Stomach (tissue), 9 donors: Measurements from ENCODE around the gene CLEC2D. TPM values are rescaled to one million over a fixed set of nuclear protein-coding genes. Genes with fewer than 3 reads are reported as not detected.

Source experiments
- DNase-seq, 2 donors: peaks; one replicate each; pipeline versions ENCODE4 v3.0.0 to v3.0.0-alpha.2; 2013 to 2019
- H3K27ac ChIP-seq, 5 donors: fragments of 200-600 bp in 4 of 5; sonication (generic) in 4 of 5; one replicate each; pipeline ENCODE4 v1.5.1; 2013 to 2019; ENCODE audit warnings: mild to moderate bottlenecking in 1 of 5, moderate library complexity in 1 of 5
- H3K27me3 ChIP-seq, 3 donors: fragments of 200-600 bp; sonication (generic); one replicate each; pipeline ENCODE4 v1.5.1; 2017 to 2019; ENCODE audit warnings: mixed run types in 1 of 3
- H3K36me3 ChIP-seq, 4 donors: fragments of 200-600 bp; sonication (generic); 1 replicate in 3 of 4; 2 replicates in 1 of 4; pipeline ENCODE4 v1.5.1; 2016 to 2019
- H3K4me1 ChIP-seq, 4 donors: fragments of 200-600 bp; sonication (generic); one replicate each; pipeline ENCODE4 v1.5.1; 2016 to 2019
- H3K4me3 ChIP-seq, 4 donors: fragments of 200-600 bp; sonication (generic) in 3 of 4; one replicate each; pipeline ENCODE4 v1.5.1; 2016 to 2019; ENCODE audit warnings: mild to moderate bottlenecking in 1 of 4
- H3K9me3 ChIP-seq, 4 donors: fragments of 200-600 bp; sonication (generic); one replicate each; pipeline ENCODE4 v1.5.1; 2016 to 2019
- CTCF ChIP-seq, 7 experiments: fragments of 450-650 bp in 4 of 7; fragments of 200-600 bp in 3 of 7; sonication (generic) in 3 of 7; IDR thresholded peaks; one replicate each; pipeline ENCODE4 v1.5.1; 2016 to 2019; ENCODE audit warnings: antibody characterized with exemption in 7 of 7, control low read depth in 2 of 7, mild to moderate bottlenecking in 1 of 7
- EP300 ChIP-seq: sonication (generic); formaldehyde crosslinking; IDR thresholded peaks from one replicate; pipeline ENCODE4 v1.6.1; 2017; ENCODE audit warnings: antibody characterized with exemption
- POLR2A ChIP-seq, 4 donors: fragments of 450-650 bp; IDR thresholded peaks; one replicate each; pipeline ENCODE4 v1.6.1; 2016; ENCODE audit warnings: antibody characterized with exemption in 4 of 4, control low read depth in 2 of 4, mild to moderate bottlenecking in 1 of 4, moderate library complexity in 1 of 4
- POLR2AphosphoS5 ChIP-seq, 3 donors: sonication (generic); formaldehyde crosslinking; IDR thresholded peaks; one replicate each; pipeline ENCODE4 v1.6.1; 2016; ENCODE audit warnings: antibody characterized with exemption in 3 of 3
- WGBS, 5 donors: extraction: QIAGEN DNeasy Blood & Tissue Kit in 3 of 5; methylation state at CpG; one replicate each; pipeline versions ENCODE4 v1.1.5 to v1.1.7; 2013 to 2018; 5-methylcytosine and 5-hydroxymethylcytosine counted together
- intact Hi-C: fragments of 100-400 bp; cut with DNase I; formaldehyde crosslinking; loops from one replicate; pipeline ENCODE4 v1.15.1; 2023; ENCODE audit warnings: low total_unique reads
- polyA plus RNA-seq, 3 donors: library from polyadenylated mRNA; stranded (reverse); fragments of 200-250 nt; gene quantifications; one replicate each; pipeline ENCODE4 v1.2.3, GENCODE V29; 2013
- small RNA-seq, 4 donors: library from RNA; depleted of rRNA; stranded (forward); fragments of <200 nt; gene quantifications; one replicate each; pipeline ENCODE3, GENCODE V24; 2016
- total RNA-seq, 5 donors: library from RNA; depleted of rRNA; stranded (reverse); fragments of >200 nt; gene quantifications; one replicate each; pipeline versions ENCODE4 v1.1.0 to v1.2.3, GENCODE V29; 2014 to 2016
- donor health status: healthy with polysubstance abuse.
- donor health status: Bipolar disorder and iron deficiency.
- donor health status: healthy.

CLEC2D gene
- total and polyA plus RNA-seq, 8 donors = 2.2 to 90.2 (median 21.1) TPM; not detected in 1

DNA sequence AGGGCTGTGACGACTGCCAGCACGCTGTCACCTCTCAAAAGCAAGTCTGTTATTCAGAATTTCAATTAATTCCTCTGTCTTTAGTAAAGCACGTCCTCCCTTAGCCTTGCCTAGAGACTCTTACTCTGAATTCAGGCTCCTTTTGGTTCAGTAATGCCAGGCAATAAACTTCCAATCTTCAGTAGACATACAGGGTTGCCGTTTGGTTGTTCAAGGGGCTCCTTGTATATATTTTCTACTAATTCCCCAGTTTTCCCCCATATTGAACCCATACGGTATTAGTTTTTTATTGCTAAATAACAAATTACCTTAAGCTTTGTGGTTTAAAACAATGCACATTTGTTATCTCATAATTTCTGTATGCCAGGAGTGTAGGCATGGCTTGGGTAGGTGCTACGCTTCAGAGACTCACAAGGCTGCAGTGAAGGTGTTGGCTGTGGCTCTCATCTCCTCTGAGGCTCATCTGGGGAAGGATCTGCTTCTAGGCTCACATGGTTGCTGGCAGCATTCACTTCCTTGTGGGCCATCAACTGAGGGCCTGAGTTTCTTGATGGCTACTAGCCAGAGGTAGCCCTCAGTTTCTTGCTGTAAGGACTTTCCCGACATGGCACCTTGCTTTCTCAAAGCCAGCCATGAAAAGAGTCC, 70.7 kb downstream of the CLEC2D start:
- TF ChIP-seq POLR2A (IDR thresholded peaks at IDR 0.05) (no peak), POLR2AphosphoS5 (IDR thresholded peaks at IDR 0.05) (no peak), EP300 (no peak), CTCF (IDR thresholded peaks at IDR 0.05) (no peak)
- H3K27me3 ChIP-seq = no peaks in the 10 kb centered on the region
- H3K4me3 ChIP-seq = peak overlapping the region; percentile 10 to 50 (median 38)
- no peak for DNase-seq
- H3K36me3 ChIP-seq = no peaks in the 10 kb centered on the region
- intact Hi-C loops = no loop called here
- no peaks in the 10 kb centered on the region for H3K9me3 ChIP-seq
- H3K27ac ChIP-seq = peak overlapping the region; percentile 40 to 74 (median 63)
- 52 to 82% (median 74%) methylated on average over 5 to 7 of the region's 7 CpGs for WGBS, 5 donors
- H3K4me1 ChIP-seq = peaks cover 0 to 9% (median 2%) of the 10 kb centered on the region in 4 donors

- H3K4me1 ChIP-seq = peaks cover 0 to 9% (median 2%) of the 10 kb centered on the region in 4 donors
- WGBS, 5 donors = 62 to 74% (median 69%) methylated on average over 4 of the region's 4 CpGs
- no peaks in the 10 kb centered on the region for H3K9me3 ChIP-seq
- no peak overlapping the region for H3K4me3 ChIP-seq
- peak overlapping the region in 3 of 5 donors; percentile 22 to 63 (median 57) for H3K27ac ChIP-seq
- H3K36me3 ChIP-seq = no peaks in the 10 kb centered on the region
- DNase-seq = peak; percentile 43 to 68
- TF ChIP-seq CTCF (IDR thresholded peaks at IDR 0.05) (no peak), EP300 (no peak), POLR2AphosphoS5 (IDR thresholded peaks at IDR 0.05) (no peak), POLR2A (IDR thresholded peaks at IDR 0.05) (no peak)
- no peaks in the 10 kb centered on the region for H3K27me3 ChIP-seq
- intact Hi-C loops = no loop called here
Observed at GRCh38 chr12:9741726-9742125, 72.2 kb downstream of the CLEC2D start.

DNA sequence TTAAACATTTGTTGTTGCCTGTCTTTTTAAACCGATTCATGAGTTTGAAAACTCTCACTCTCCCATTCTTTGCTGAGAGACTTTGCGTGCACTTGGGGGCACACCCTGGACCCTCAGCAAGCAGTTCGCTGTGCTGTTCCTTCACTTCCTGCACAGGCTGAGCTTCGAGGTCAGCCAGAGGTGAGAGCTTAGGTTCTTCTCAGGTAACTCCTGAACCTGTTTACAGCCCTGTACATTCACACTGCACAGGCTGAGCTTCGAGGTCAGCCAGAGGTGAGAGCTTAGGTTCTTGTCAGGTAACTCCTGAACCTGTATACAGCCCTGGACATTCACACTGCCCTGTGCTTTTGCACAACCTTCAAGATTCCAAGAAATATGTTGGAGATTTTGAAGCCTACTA, 73.1 kb downstream of the CLEC2D start:
- intact Hi-C loops = no loop called here
- 24 to 43% (median 34%) methylated on average over 5 of the region's 5 CpGs for WGBS, 5 donors
- peak overlapping the region in 4 of 5 donors; percentile 28 to 63 (median 54) for H3K27ac ChIP-seq
- H3K27me3 ChIP-seq = no peaks in the 10 kb centered on the region
- H3K9me3 ChIP-seq = no peaks in the 10 kb centered on the region
- no peaks in the 10 kb centered on the region for H3K36me3 ChIP-seq
- H3K4me1 ChIP-seq = peaks cover 0 to 9% (median 2%) of the 10 kb centered on the region in 4 donors
- TF ChIP-seq EP300 = no peak
- TF ChIP-seq POLR2A (IDR thresholded peaks at IDR 0.05) = no peak
- no peak for TF ChIP-seq CTCF (IDR thresholded peaks at IDR 0.05)
- no peak for TF ChIP-seq POLR2AphosphoS5 (IDR thresholded peaks at IDR 0.05)
- H3K4me3 ChIP-seq = no peak overlapping the region
- peak; percentile 44 to 69 for DNase-seq

DNA sequence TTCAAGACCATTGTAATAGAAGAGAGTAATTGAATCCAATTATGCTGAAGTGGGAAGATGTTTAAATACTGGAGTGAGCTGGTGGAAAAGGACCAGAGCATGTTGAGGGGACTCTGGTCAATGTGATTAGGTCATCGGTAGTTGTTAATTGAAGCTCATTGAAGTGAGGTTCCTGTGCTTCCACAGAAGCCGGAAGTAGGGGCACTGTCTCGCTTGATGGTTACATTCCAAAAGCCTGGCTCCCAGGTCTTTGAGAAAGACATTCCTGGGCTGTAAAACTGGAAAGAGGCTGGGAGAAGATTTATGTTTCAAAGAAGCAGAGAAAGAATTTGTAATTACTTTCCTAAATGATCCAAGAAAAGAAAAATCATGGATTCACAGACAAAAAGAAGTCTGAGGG, 75.7 kb downstream of the CLEC2D start:
- Histone ChIP-seq H3K27me3 (no peaks in the 10 kb centered on the region), H3K36me3 (no peaks in the 10 kb centered on the region), H3K9me3 (no peaks in the 10 kb centered on the region), H3K27ac (no peak overlapping the region), H3K4me3 (no peak overlapping the region), H3K4me1 (peaks cover 0 to 9% (median 2%) of the 10 kb centered on the region in 4 donors)
- TF ChIP-seq EP300 (no peak), POLR2AphosphoS5 (IDR thresholded peaks at IDR 0.05) (no peak), POLR2A (IDR thresholded peaks at IDR 0.05) (no peak), CTCF (IDR thresholded peaks at IDR 0.05) (no peak)
- DNase-seq = no peak
- intact Hi-C loops = loop anchor here (5.0 kb wide), 1 partner anchor 182 kb away; no protein-coding TSS in a partner anchor
- 81 to 89% (median 83%) methylated on average over 3 of the region's 3 CpGs for WGBS, 5 donors

Small RNAs within 50 kb of the gene (small RNA-seq; reads per million reads assigned to genes)
- gene AC010186.4 = 0 reads per million in 4 donors
- 0 reads per million in 4 donors for gene RNU6-700P

Other genes with a start within 250 kb of the CLEC2D start
- gene KLRB1, start 61.8 kb upstream of the CLEC2D start, total RNA-seq = 1 to 10 TPM in 1 of 5 donors, under 1 TPM in 1, not detected in 3; 0.87 to 4.4 TPM
- 1 to 10 TPM in 2 of 3 donors, under 1 TPM in 1; 0.50 to 4.9 (median 1.8) TPM for gene KLRB1, start 61.8 kb upstream of the CLEC2D start, polyA plus RNA-seq
- 1 to 10 TPM in 1 of 5 donors, not detected in 4; 1.7 TPM for gene CLECL1, start 63.4 kb downstream of the CLEC2D start, total RNA-seq
- gene CLECL1, start 63.4 kb downstream of the CLEC2D start, polyA plus RNA-seq = 1 to 10 TPM in 2 of 3 donors, not detected in 1; 1.0 to 3.5 TPM
- 10 to 100 TPM in 2 of 5 donors, 1 to 10 TPM in 2, not detected in 1; 2.2 to 15.4 (median 10.0) TPM for gene CD69, start 91.2 kb downstream of the CLEC2D start, total RNA-seq
- 1 to 10 TPM; 2.1 to 3.4 (median 2.9) TPM for gene CD69, start 91.2 kb downstream of the CLEC2D start, polyA plus RNA-seq
- 1 to 10 TPM in 2 of 5 donors, not detected in 3; 2.2 to 4.5 TPM for gene KLRF1, start 157.8 kb downstream of the CLEC2D start, total RNA-seq
- 1 to 10 TPM in 2 of 3 donors, under 1 TPM in 1; 0.78 to 3.2 (median 1.9) TPM for gene KLRF1, start 157.8 kb downstream of the CLEC2D start, polyA plus RNA-seq
- gene CLEC2B, start 199.6 kb downstream of the CLEC2D start, total RNA-seq = 10 to 100 TPM in 2 of 5 donors, 1 to 10 TPM in 1, under 1 TPM in 2; 0.87 to 30.1 (median 1.2) TPM
- gene CLEC2B, start 199.6 kb downstream of the CLEC2D start, polyA plus RNA-seq = 10 to 100 TPM in 2 of 3 donors, 1 to 10 TPM in 1; 8.6 to 10.8 (median 10.7) TPM
- not detected for gene KLRF2, start 211.8 kb downstream of the CLEC2D start, total RNA-seq
- gene KLRF2, start 211.8 kb downstream of the CLEC2D start, polyA plus RNA-seq = not detected